ENCODE data around the gene CDK12. TPM values are rescaled to one million over a fixed set of nuclear protein-coding genes. Genes with fewer than 3 reads are reported as not detected.
"Not testable (repeated sequence)": the region's sequence is repeated elsewhere in the genome, so short reads cannot be mapped to it uniquely, and the experiment has no call there.

The CDK12 gene
- total RNA-seq, 2 donors from 2014 or later, result 68.0 to 80.9 TPM

DNA sequence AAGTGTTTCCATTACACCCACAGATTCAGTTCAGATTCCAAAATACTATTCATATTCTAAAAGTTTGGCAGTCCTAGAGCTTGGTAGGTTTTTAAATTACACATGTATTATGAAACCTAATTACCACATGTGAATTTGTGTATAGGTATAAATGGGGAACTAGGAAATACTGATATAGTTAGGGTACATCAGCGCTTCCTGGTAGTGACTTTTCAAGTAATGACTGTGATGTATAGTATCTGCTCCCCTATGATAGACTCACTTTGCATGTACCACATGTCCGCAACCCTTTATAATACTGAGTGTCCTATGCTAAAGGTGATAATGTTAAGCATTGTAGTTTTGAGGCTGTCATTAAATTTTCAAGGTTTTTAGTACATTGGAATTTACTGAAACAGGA is 22.9 kb downstream of the CDK12 start:
- Mint-ChIP-seq H3K9me3 (no peaks in the 10 kb centered on the region), H3K27ac (no peak overlapping the region), H3K36me3 (peaks cover 0 to 4% of the 10 kb centered on the region in 2 donors)
- ATAC-seq (no peak), DNase-seq (ENCODE audit: low spot score in 2 of 2) (no peak)

DNA sequence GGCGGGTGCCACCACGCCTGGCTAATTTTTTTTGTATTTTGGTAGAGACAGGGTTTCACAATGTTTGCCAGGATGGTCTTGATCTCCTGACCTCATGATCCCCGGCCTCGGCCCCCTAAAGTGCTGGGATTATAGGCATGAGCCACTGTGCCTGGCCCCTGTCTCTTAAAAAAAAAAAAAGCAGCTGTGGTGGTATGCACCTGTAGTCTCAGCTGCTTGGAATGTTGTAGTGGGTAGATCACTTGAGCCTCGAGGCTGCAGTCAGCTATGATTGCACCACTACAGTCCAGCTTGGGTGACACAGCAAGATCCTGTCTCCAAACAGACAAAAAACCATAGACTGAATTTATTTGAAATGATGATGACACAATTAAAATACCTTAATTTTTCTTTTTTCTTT is 24.3 kb downstream of the CDK12 start:
- Mint-ChIP-seq H3K36me3 (peaks cover 3 to 7% of the 10 kb centered on the region in 2 donors), H3K27ac (no peak overlapping the region), H3K9me3 (no peaks in the 10 kb centered on the region)
- DNase-seq (ENCODE audit: low spot score in 2 of 2) (no peak), ATAC-seq (no peak)

DNA sequence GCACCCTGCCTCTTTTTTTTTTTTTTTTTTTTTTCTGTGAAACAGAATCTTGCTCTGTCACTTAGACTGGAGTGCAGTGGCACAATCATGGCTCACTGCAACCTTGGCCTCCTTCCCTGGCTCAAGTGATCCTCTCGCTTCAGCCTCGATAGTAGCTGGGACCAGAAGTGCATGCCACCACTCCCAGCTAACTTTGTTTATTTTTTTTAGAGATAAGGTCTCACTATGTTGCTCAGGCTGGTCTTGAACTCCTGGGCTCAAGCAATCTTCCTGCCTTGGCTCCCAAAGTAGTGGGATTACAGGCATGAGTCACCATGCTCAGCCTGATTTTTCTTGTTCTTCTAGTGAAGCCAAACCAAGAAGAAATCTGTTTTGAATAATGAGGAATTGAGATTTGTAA is 25.0 kb downstream of the CDK12 start:
- peaks cover 5 to 9% of the 10 kb centered on the region in 2 donors for H3K36me3 Mint-ChIP-seq
- DNase-seq (ENCODE audit: low spot score in 2 of 2), result no peak
- ATAC-seq, result no peak

DNA sequence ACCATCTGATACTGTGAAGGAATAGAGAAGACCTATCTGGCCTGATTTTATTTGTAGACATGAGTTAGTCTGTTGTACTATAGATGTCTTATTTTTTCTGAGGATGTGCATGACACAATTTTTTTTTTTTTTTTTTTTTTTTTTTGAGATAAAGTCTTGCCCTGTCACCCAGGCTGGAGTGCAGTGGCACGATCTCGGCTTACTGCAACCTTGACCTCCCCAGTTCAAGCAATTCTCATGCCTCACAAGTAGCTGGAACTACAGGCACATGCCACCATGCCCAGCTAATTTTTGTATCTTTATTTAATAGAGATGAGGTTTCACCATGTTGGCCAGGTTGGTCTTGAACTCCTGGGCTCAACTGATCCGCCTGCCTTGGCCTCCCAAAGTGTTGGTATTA is 26.2 kb downstream of the CDK12 start:
- H3K36me3 Mint-ChIP-seq; ATAC-seq; H3K9me3 Mint-ChIP-seq; DNase-seq (ENCODE audit: low spot score in 2 of 2); H3K27ac Mint-ChIP-seq: not testable (repeated sequence)

More for the DNA sequence above, 25.0 kb downstream of the CDK12 start:
- peak overlapping the region in 1 of 2 donors; percentile 29 for H3K27ac Mint-ChIP-seq
- H3K9me3 Mint-ChIP-seq, result no peaks in the 10 kb centered on the region

DNA sequence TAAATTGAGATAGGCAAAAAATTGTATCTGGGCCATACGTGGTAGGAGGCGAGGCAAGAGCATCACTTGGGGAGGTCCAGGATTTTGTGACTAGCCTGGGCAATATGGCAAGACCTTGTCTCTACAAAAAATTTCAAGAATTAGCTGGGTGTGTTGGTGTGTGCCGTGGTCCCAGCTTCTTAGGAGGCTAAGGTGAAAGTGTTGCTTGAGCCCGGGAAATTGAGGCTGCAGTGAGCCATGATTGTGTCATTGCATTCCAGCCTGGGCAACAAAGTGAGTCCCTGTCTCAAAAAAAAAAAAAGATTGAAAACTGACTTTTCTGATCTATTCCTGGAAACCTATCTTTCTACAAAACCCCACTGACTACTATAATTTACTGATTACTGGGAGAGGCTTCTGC is 26.7 kb downstream of the CDK12 start:
- H3K36me3 Mint-ChIP-seq, result peaks cover 5 to 9% of the 10 kb centered on the region in 2 donors
- DNase-seq (ENCODE audit: low spot score in 2 of 2) (no peak), ATAC-seq (no peak)
- H3K27ac Mint-ChIP-seq, result no peak overlapping the region
- H3K9me3 Mint-ChIP-seq, result no peaks in the 10 kb centered on the region

DNA sequence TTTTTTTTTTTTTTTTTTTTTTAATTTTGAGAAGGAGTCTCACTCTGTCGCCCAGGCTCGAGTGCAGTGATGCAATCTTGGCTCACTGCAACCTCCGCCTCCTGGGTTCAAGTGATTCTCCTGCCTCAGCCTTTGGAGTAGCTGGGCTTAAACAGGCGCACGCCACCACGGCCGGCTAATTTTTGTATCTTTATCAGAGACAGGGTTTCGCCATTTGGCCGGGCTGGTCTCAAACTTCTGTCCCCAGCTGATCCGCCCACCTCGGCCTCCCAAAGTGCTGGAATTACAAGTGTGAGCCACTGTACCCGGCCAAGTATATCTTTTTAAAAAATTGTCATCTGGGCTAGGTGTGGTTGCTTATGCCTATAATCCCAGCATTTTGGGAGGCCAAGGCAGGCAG is 35.6 kb downstream of the CDK12 start:
- ATAC-seq; H3K27ac Mint-ChIP-seq; DNase-seq (ENCODE audit: low spot score in 2 of 2); H3K9me3 Mint-ChIP-seq: not testable (repeated sequence)
- H3K36me3 Mint-ChIP-seq, result peaks cover 12 to 19% of the 10 kb centered on the region in 2 donors

DNA sequence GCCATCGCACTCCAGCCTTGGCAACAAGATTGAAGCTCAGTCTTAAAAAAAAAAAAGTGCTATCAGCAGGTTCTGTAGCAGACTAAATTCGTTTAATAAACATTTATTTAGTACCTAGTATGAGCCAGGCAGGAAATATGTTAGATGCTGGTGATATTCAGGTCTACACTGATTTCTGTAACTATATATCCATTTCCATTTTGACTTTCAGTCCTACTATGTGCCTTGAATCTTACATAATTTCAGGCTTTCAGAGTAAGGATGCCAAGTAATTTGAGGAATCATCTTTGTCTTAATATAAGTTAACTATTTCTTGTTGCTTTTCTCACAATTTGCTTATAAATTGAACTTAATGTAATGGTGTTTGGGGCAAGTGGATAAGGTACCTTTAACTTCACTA is 46.2 kb downstream of the CDK12 start:
- Mint-ChIP-seq H3K9me3 (no peaks in the 10 kb centered on the region), H3K36me3 (peaks cover 7 to 37% of the 10 kb centered on the region in 2 donors)

DNA sequence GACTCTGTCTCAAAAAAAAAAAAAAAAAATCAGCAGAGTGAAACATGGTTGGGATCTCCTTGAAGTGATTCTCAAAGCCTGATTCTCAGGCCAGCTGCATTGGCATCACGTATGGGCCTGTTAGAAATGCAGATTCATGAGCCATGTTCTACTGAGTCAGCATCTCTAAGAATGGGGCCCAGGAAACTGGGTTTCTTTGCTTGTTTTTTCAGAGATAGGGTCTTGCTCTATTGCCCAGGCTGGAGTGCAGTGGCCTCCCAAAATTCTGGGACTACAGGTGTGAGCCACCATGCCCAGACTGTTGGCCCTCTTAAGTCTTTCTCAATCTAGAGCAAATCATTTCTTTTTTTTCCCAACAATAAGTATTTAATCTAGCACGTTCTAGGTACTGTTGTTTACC is 47.7 kb downstream of the CDK12 start:
- Mint-ChIP-seq H3K27ac (peak overlapping the region in 1 of 2 donors; percentile 19), H3K36me3 (peaks cover 2 to 31% of the 10 kb centered on the region in 2 donors), H3K9me3 (no peaks in the 10 kb centered on the region)
- no peak for DNase-seq (ENCODE audit: low spot score in 2 of 2)
- ATAC-seq, result no peak

More for the DNA sequence above, 46.2 kb downstream of the CDK12 start:
- ATAC-seq (no peak), DNase-seq (ENCODE audit: low spot score in 2 of 2) (no peak)
- H3K27ac Mint-ChIP-seq, result no peak overlapping the region

DNA sequence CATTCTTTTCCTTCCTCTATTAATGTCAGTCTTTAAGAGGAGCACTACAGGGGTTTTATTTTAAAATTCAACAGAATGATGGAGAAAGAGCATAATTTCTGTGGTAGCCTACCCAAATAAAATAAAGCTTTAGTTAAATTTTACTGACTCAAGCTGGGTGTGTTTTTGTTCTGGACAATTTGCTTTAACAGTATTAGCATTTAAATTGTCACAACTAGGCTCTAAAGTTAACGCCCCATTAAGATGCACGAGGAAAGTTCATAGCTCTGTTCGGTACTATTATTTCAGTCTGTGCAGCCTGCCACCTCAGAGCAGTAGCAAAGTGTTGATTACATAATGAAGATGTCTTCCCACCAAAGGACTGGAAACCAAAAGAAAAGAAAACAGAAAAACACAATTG is 52.0 kb downstream of the CDK12 start:
- peaks cover 0 to 37% of the 10 kb centered on the region in 2 donors for H3K36me3 Mint-ChIP-seq
- H3K9me3 Mint-ChIP-seq, result no peaks in the 10 kb centered on the region
- no peak for DNase-seq (ENCODE audit: low spot score in 2 of 2)
- ATAC-seq, result no peak
- peak overlapping the region in 1 of 2 donors; percentile 30 for H3K27ac Mint-ChIP-seq

DNA sequence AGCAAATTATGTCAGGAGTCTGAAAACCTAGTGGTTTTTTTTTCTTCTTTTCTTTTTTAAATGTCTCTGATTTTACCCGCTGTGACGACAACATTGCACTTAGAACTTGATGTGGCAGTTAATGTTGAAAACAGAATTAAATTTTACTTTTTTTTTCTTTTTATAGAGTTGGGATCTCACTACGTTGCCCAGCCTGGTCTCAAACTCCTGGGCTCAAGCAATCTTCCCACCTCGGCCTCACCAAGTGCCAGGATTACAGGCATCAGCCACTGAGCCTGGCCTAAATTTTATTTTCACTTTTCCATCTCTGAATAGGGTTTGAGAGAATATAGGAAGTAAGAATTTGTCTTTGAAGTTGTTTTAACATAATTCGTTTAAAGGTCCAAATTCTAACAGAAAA is 52.6 kb downstream of the CDK12 start:
- H3K27ac Mint-ChIP-seq, result no peak overlapping the region
- H3K9me3 Mint-ChIP-seq, result no peaks in the 10 kb centered on the region
- no peak for DNase-seq (ENCODE audit: low spot score in 2 of 2)
- ATAC-seq, result no peak
- H3K36me3 Mint-ChIP-seq, result peaks cover 0 to 37% of the 10 kb centered on the region in 2 donors

DNA sequence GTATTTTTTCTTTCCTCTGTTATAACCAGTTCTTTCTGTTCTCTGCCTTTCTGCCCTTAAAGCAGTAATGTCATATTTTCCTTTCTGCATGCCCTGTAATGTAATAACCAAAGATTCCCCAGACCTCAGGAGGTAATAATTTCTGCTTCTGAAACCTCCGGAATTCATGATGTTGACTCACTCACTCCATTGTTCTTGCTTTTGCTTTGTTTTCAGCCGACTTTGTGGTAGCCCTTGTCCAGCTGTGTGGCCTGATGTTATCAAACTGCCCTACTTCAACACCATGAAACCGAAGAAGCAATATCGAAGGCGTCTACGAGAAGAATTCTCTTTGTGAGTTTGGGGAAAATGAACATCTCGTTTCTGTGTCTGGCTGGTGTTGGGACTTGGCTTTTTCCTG is 55.9 kb downstream of the CDK12 start:
- ATAC-seq, result no peak
- Mint-ChIP-seq H3K36me3 (peaks cover 0 to 14% of the 10 kb centered on the region in 2 donors), H3K27ac (no peak overlapping the region), H3K9me3 (no peaks in the 10 kb centered on the region)
- no peak for DNase-seq (ENCODE audit: low spot score in 2 of 2)

DNA sequence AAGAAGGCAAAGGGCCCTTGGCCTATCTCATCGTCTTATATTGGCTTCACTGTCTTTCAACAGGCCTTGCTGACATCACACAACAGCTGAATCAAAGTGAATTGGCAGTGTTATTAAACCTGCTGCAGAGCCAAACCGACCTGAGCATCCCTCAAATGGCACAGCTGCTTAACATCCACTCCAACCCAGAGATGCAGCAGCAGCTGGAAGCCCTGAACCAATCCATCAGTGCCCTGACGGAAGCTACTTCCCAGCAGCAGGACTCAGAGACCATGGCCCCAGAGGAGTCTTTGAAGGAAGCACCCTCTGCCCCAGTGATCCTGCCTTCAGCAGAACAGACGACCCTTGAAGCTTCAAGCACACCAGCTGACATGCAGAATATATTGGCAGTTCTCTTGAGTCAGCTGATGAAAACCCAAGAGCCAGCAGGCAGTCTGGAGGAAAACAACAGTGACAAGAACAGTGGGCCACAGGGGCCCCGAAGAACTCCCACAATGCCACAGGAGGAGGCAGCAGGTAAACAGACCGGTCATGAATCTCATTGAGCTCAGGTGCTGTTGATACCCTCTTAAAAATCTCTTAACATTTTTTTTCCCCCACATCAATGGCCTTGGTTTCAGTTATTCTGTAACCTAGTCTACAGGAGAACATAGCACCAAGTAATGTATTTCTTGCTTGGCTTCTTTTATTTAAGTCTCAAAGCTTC is 64.7 kb downstream of the CDK12 start:
- H3K9me3 Mint-ChIP-seq, result no peaks in the 10 kb centered on the region
- peaks cover 6 to 10% of the 10 kb centered on the region in 2 donors for H3K36me3 Mint-ChIP-seq
- ATAC-seq (no peak), DNase-seq (ENCODE audit: low spot score in 2 of 2) (no peak)
- H3K27ac Mint-ChIP-seq, result peak overlapping the region in 1 of 2 donors; percentile 22

DNA sequence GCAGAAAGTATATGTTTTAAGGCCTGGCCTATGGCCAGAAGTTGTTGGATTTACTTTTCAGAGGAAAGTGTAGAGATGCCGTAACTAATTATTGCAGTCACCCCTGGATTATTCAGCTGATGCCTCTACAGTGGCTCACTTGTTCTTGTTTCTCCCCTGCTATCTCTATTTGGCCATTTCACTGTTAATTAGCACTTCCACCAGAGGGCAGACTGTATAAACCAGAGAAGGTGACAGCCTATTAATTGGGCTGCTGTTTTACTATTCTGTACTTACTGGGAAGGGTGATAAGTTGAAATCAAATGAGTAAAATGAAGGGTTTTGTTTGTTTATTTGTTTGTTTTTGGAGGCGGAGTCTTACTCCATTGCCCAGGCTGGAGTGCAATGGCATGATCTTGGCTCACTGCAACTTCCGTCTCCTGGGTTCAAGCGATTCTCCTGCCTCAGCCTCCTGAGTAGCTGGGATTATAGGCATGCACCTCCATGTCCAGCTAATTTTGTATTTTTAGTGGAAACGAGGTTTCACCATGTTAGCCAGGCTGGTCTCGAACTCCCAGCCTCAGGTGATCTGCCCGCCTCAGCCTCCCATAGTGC is 66.0 kb downstream of the CDK12 start:
- H3K36me3 Mint-ChIP-seq, result peaks cover 6 to 10% of the 10 kb centered on the region in 2 donors

DNA sequence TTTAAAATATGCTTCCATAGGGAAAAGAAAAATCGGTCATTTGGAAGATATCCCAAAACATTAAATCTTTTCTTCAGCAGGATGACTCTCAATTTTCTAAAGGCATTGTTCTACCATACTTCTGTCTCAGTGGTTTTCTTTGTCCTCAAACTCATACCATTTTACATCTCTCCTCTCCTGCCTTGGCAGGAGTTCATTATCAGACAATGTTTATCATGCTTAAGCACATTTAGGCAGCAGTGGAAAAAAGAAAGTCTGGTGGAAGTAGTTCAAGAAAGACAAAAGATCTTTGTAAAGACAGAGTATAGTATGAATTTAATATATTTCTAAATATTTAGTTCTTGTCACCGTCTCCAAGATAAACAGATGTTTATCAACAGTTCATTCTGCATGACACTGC is 68.2 kb downstream of the CDK12 start:
- Mint-ChIP-seq H3K36me3 (peaks cover 6 to 8% of the 10 kb centered on the region in 2 donors), H3K27ac (no peak overlapping the region), H3K9me3 (no peaks in the 10 kb centered on the region)
- DNase-seq (ENCODE audit: low spot score in 2 of 2), result no peak
- ATAC-seq, result no peak

More for the DNA sequence above, 66.0 kb downstream of the CDK12 start:
- DNase-seq (ENCODE audit: low spot score in 2 of 2) (no peak), ATAC-seq (no peak)
- Mint-ChIP-seq H3K9me3 (no peaks in the 10 kb centered on the region), H3K27ac (no peak overlapping the region)

DNA sequence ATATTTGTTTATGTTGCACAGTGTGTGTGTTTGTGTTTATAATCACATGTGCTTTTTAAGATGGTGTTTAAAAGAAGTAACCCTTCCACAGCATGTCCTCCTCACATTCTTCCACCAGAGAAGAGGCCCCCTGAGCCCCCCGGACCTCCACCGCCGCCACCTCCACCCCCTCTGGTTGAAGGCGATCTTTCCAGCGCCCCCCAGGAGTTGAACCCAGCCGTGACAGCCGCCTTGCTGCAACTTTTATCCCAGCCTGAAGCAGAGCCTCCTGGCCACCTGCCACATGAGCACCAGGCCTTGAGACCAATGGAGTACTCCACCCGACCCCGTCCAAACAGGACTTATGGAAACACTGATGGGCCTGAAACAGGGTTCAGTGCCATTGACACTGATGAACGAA is 69.2 kb downstream of the CDK12 start:
- no peak for ATAC-seq
- no peak for DNase-seq (ENCODE audit: low spot score in 2 of 2)
- no peaks in the 10 kb centered on the region for H3K9me3 Mint-ChIP-seq
- peaks cover 4 to 6% of the 10 kb centered on the region in 2 donors for H3K36me3 Mint-ChIP-seq
- H3K27ac Mint-ChIP-seq, result peak overlapping the region in 1 of 2 donors; percentile 60

DNA sequence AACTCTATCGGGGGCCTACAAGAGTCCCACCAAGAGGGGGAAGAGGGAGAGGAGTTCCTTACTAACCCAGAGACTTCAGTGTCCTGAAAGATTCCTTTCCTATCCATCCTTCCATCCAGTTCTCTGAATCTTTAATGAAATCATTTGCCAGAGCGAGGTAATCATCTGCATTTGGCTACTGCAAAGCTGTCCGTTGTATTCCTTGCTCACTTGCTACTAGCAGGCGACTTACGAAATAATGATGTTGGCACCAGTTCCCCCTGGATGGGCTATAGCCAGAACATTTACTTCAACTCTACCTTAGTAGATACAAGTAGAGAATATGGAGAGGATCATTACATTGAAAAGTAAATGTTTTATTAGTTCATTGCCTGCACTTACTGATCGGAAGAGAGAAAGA is 70.0 kb downstream of the CDK12 start:
- Mint-ChIP-seq H3K36me3 (peaks cover 4 to 5% of the 10 kb centered on the region in 2 donors), H3K27ac (peak overlapping the region in 1 of 2 donors; percentile 0), H3K9me3 (no peaks in the 10 kb centered on the region)
- no peak for ATAC-seq
- no peak for DNase-seq (ENCODE audit: low spot score in 2 of 2)

DNA sequence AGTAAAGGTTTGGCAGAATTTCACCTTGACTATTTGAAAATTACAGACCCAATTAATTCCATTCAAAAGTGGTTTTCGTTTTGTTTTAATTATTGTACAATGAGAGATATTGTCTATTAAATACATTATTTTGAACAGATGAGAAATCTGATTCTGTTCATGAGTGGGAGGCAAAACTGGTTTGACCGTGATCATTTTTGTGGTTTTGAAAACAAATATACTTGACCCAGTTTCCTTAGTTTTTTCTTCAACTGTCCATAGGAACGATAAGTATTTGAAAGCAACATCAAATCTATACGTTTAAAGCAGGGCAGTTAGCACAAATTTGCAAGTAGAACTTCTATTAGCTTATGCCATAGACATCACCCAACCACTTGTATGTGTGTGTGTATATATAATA is 72.6 kb downstream of the CDK12 start:
- Mint-ChIP-seq H3K36me3 (no peaks in the 10 kb centered on the region), H3K27ac (no peak overlapping the region), H3K9me3 (no peaks in the 10 kb centered on the region)
- ATAC-seq, result no peak
- DNase-seq (ENCODE audit: low spot score in 2 of 2), result no peak
